ENCODE results near the gene RAB11FIP4. TPM values are rescaled to one million over a fixed set of nuclear protein-coding genes. Genes with fewer than 3 reads are reported as not detected.

The RAB11FIP4 gene
- total and polyA plus RNA-seq, 2 of the 13 experiments (the other 11 are each of a cell fraction or from before 2014, with no cell fraction given) = 28.0 to 89.3 TPM

DNA sequence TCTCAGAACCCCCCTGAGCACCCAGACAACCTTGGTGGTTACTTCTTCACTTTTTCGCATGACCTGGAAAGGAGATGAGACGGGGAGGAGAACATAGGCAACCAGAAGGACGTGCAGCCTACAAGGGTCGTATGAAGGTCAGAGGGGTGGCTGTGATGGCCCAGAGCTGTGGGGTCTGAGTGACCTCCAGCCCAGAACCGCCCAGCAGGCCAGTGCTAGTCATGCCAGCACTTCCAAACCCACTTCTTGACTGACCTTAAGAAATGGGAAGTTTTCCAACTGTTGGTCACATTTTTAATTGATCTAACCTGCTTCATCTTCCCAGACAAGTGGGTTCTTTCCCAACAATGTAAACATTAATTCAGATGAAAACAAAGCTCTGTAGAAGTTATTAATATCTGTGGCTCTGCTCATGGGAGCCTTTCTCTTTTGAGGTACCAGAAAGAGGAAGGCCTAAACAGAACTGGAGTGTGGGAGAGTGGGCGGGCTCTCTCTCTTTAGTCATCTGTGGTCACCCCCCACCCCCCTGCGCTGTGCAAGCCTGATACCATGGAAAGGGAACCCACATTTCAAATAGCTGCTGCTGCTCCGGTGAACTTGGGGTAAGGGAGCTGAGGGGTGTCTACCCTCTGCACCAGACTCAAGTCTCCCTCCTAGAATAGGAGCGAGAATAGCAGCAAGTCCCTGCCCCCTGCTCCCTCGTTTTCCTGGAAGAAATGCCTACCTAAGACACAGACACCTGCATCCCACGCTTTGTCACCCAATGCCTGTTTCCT, 101.6 kb downstream of the RAB11FIP4 start:
- H3K27ac ChIP-seq (ENCODE audit: extremely low read length, insufficient read depth, low read length) = peak overlapping the region; percentile 8
- H3K9me3 ChIP-seq (ENCODE audit: low read length) = no peaks in the 10 kb centered on the region
- no peak for ATAC-seq
- no peak for DNase-seq (ENCODE audit: low spot score)
- H3K4me1 ChIP-seq (ENCODE audit: insufficient read depth, low read length) = peaks cover 83% of the 10 kb centered on the region
- no peak overlapping the region for H3K4me3 ChIP-seq (replicated peaks in 1 of 3; ENCODE audit: insufficient read depth in 1 of 3, low read depth in 2 of 3, low read length in 3 of 3)
- 0 out of 2 replicates have a peak overlapping the region, but pooled peaks have one; percentile 24 for H3K9ac ChIP-seq (ENCODE audit: insufficient read depth, low read depth, low read length)
- ChIA-PET POLR2A (interaction anchor here (1.4 to 2.7 kb wide), 3 partner anchors 16 to 25 kb away, joined by 4 to 10 read pairs (median 9); no protein-coding TSS in a partner anchor), CTCF (ENCODE audit: low intra/inter-chr PET ratio, low total read pairs) (no interaction called here)
- TF ChIP-seq SNRNP70 (IDR thresholded peaks at IDR 0.05; ENCODE audit: low read depth, low read length) (no peak), ZNF75D (CRISPR knock-in tag; IDR thresholded peaks at IDR 0.05; ENCODE audit: borderline replicate concordance) (no peak), STAG1 (CRISPR knock-in tag; IDR thresholded peaks at IDR 0.05) (no peak), HNF4G (IDR thresholded peaks at IDR 0.05; ENCODE audit: borderline replicate concordance, low read depth, low read length) (0 out of 2 replicates have a peak, but pooled peaks have one; percentile 1), HNF4G (CRISPR knock-in tag; IDR thresholded peaks at IDR 0.05; ENCODE audit: borderline replicate concordance, low read depth) (no peak), MTF2 (CRISPR knock-in tag; IDR thresholded peaks at IDR 0.05; ENCODE audit: borderline replicate concordance) (no peak)
- H3K27me3 ChIP-seq (ENCODE audit: control insufficient read depth in 1 of 2, insufficient read depth in 2 of 2, low read length in 2 of 2) = no peaks in the 10 kb centered on the region
- no peaks in the 10 kb centered on the region; the same call in 1 of the 2 replicates for H4K20me1 ChIP-seq (ENCODE audit: insufficient read depth, low read length)
- no peak overlapping the region for H2AFZ ChIP-seq (ENCODE audit: low read length)
- peaks cover 98% of the 10 kb centered on the region for H3K79me2 ChIP-seq (ENCODE audit: insufficient read depth, low read length)
- WGBS (ENCODE audit: low lambda C conversion rate) = 89% methylated on average over 10 of the region's 11 CpGs
- intact Hi-C loops (cut with micrococcal nuclease; ENCODE audit: unreplicated experiment) = no loop called here
- H3K4me2 ChIP-seq (ENCODE audit: low read depth, low read length) = peak overlapping the region; percentile 8; the same call in 1 of the 2 replicates
- FAIRE-seq = no peak
- in situ Hi-C loops (cut with HindIII; ENCODE audit: extremely low pct_ligation_motif_present, low pct_unique_long_range_greater_than_20kb) = no loop called here
- peaks cover 4 to 12% of the 10 kb centered on the region in 2 experiments; a peak in 2 of 5 replicates for H3K36me3 ChIP-seq (replicated peaks in 1 of 2; ENCODE audit: control insufficient read depth in 1 of 2, insufficient read depth in 2 of 2, low read length in 2 of 2)
- no TSS peak for BruUV-seq (replicated peaks)

DNA sequence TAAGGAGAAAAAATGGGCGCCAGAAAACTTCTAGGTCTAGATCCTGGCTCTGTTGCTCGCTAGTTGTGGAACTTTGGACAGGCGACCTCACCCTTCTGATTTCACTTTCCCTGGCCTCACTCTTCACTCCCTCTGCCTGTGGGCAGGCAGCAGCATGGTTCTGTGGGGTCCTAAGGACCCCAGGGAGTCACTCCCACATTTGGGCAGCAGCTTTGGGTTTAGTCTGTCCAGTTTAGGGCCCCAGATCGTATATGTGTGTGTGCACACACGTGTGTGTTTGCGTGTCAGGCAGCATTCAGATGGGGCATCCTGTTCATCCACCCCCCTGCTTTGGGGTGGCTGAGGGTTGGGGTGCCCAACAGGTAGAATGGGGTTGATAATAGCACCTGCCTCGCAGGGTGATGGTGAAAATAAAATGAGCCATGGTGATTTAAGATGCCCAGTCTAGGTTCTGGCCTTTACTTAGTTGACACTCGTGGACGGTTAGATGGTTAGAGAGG, 102.2 kb downstream of the RAB11FIP4 start:
- ChIA-PET CTCF (ENCODE audit: low intra/inter-chr PET ratio, low total read pairs) (no interaction called here), POLR2A (interaction anchor here (0.7 to 2.7 kb wide), 4 partner anchors 12 to 26 kb away, joined by 4 to 10 read pairs (median 6); no protein-coding TSS in a partner anchor)
- Histone ChIP-seq H3K36me3 (replicated peaks in 1 of 2; ENCODE audit: control insufficient read depth in 1 of 2, insufficient read depth in 2 of 2, low read length in 2 of 2) (peaks cover 4 to 12% of the 10 kb centered on the region in 2 experiments; a peak in 2 of 5 replicates), H4K20me1 (ENCODE audit: insufficient read depth, low read length) (no peaks in the 10 kb centered on the region; the same call in 1 of the 2 replicates), H2AFZ (ENCODE audit: low read length) (no peak overlapping the region), H3K4me1 (ENCODE audit: insufficient read depth, low read length) (peaks cover 89% of the 10 kb centered on the region), H3K27ac (ENCODE audit: extremely low read length, insufficient read depth, low read length) (peak overlapping the region; percentile 8), H3K27me3 (ENCODE audit: control insufficient read depth in 1 of 2, insufficient read depth in 2 of 2, low read length in 2 of 2) (no peaks in the 10 kb centered on the region), H3K9ac (ENCODE audit: insufficient read depth, low read depth, low read length) (0 out of 2 replicates have a peak overlapping the region, but pooled peaks have one; percentile 24), H3K79me2 (ENCODE audit: insufficient read depth, low read length) (peaks cover 98% of the 10 kb centered on the region), H3K4me3 (replicated peaks in 1 of 3; ENCODE audit: insufficient read depth in 1 of 3, low read depth in 2 of 3, low read length in 3 of 3) (no peak overlapping the region), H3K9me3 (ENCODE audit: low read length) (no peaks in the 10 kb centered on the region), H3K4me2 (ENCODE audit: low read depth, low read length) (peak overlapping the region; percentile 8; the same call in 1 of the 2 replicates)
- intact Hi-C loops (cut with micrococcal nuclease; ENCODE audit: unreplicated experiment) (no loop called here), in situ Hi-C loops (cut with HindIII; ENCODE audit: extremely low pct_ligation_motif_present, low pct_unique_long_range_greater_than_20kb) (no loop called here)
- no TSS peak for BruUV-seq (replicated peaks)
- DNase-seq (ENCODE audit: low spot score) (no peak), ATAC-seq (no peak), FAIRE-seq (no peak)
- 68% methylated on average over 9 of the region's 9 CpGs for WGBS (ENCODE audit: low lambda C conversion rate)
- 0 out of 2 replicates have a peak, but pooled peaks have one; percentile 30 for TF ChIP-seq JUND (CRISPR knock-in tag; IDR thresholded peaks at IDR 0.05)
- peak; percentile 35 for TF ChIP-seq HNF4A (CRISPR knock-in tag; IDR thresholded peaks at IDR 0.05)
- TF ChIP-seq HIVEP1 (CRISPR knock-in tag; IDR thresholded peaks at IDR 0.05) = no peak
- 0 out of 2 replicates have a peak, but pooled peaks have one; percentile 2 for TF ChIP-seq HNF4G (IDR thresholded peaks at IDR 0.05; ENCODE audit: borderline replicate concordance, low read depth, low read length)
- TF ChIP-seq HNF4G (CRISPR knock-in tag; IDR thresholded peaks at IDR 0.05; ENCODE audit: borderline replicate concordance, low read depth) = no peak
- TF ChIP-seq IKZF4 (CRISPR knock-in tag; IDR thresholded peaks at IDR 0.05; ENCODE audit: borderline replicate concordance, low read depth, not compliant biosample characterization) = no peak
- no peak for TF ChIP-seq SNAPC2 (CRISPR knock-in tag; IDR thresholded peaks at IDR 0.05)
- TF ChIP-seq, protein P1, sequence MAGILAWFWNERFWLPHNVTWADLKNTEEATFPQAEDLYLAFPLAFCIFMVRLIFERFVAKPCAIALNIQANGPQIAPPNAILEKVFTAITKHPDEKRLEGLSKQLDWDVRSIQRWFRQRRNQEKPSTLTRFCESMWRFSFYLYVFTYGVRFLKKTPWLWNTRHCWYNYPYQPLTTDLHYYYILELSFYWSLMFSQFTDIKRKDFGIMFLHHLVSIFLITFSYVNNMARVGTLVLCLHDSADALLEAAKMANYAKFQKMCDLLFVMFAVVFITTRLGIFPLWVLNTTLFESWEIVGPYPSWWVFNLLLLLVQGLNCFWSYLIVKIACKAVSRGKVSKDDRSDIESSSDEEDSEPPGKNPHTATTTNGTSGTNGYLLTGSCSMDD (CRISPR knock-in tag; IDR thresholded peaks at IDR 0.05) = no peak
- TF ChIP-seq, protein P2, sequence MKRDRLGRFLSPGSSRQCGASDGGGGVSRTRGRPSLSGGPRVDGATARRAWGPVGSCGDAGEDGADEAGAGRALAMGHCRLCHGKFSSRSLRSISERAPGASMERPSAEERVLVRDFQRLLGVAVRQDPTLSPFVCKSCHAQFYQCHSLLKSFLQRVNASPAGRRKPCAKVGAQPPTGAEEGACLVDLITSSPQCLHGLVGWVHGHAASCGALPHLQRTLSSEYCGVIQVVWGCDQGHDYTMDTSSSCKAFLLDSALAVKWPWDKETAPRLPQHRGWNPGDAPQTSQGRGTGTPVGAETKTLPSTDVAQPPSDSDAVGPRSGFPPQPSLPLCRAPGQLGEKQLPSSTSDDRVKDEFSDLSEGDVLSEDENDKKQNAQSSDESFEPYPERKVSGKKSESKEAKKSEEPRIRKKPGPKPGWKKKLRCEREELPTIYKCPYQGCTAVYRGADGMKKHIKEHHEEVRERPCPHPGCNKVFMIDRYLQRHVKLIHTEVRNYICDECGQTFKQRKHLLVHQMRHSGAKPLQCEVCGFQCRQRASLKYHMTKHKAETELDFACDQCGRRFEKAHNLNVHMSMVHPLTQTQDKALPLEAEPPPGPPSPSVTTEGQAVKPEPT (CRISPR knock-in tag; IDR thresholded peaks at IDR 0.05; ENCODE audit: low read depth) = no peak

Data from HepG2 (cell line).